ENCODE data around the gene SPAG4.

DNA sequence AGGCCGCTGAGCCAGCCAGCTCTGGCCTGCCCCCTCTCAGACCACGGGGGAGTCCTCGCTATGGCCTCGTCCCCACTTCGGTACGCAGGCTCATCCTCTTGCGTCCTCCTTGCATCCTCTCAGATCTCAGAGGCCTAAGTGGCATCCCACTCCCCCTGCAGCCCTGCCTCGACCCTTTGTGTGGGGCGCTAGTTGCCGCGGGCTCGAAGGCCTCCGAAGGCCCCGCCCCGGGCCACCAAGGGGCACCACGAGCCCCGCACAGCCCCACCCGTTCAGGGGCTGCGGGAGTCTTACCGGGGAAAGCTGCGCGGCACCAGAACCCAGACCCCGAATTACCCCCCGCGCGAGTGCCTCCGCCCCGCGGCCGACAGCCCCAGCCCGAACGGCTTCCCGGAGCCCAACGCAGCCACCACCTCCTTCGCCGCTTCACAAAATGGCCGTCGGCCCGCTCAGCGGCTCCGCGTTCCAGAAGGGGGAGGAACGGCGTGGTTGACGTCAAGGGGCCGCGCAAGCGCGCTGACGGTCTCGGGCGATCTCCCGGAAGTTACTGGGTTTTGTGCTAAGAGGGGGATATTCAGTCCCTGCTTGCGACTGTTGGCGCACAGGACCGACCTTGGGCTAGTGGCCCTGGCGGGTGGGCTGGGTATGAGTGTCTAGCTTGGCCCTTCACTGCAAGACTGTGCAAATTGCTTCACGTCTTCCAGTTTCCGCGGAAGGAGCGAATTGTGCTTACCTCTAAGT lies 49.0 kb downstream of the SPAG4 start, which contains the start of the genes CPNE1 and RBM12:
- TF ChIP-seq POLR2AphosphoS5 (IDR thresholded peaks at IDR 0.05) (peak; percentile 93 to 99 (median 98)), POLR2A (IDR thresholded peaks at IDR 0.05) (peak; percentile 95)
- TF ChIP-seq, protein P1, sequence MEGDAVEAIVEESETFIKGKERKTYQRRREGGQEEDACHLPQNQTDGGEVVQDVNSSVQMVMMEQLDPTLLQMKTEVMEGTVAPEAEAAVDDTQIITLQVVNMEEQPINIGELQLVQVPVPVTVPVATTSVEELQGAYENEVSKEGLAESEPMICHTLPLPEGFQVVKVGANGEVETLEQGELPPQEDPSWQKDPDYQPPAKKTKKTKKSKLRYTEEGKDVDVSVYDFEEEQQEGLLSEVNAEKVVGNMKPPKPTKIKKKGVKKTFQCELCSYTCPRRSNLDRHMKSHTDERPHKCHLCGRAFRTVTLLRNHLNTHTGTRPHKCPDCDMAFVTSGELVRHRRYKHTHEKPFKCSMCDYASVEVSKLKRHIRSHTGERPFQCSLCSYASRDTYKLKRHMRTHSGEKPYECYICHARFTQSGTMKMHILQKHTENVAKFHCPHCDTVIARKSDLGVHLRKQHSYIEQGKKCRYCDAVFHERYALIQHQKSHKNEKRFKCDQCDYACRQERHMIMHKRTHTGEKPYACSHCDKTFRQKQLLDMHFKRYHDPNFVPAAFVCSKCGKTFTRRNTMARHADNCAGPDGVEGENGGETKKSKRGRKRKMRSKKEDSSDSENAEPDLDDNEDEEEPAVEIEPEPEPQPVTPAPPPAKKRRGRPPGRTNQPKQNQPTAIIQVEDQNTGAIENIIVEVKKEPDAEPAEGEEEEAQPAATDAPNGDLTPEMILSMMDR (IDR thresholded peaks at IDR 0.05): peak in 1 of 3 donors; percentile 7
